IMR-90 (cell line): ENCODE data around the gene RRP15. TPM values are rescaled to one million over a fixed set of nuclear protein-coding genes. Genes with fewer than 3 reads are reported as not detected.

Experiments used
- ATAC-seq: fragments of 200-7000 bp; cut with Tn5 transposase; 2 replicates; pipeline ENCODE4 v1.9.1; 2020; ENCODE audit warnings: low read depth, mild to moderate bottlenecking, moderate library complexity
- BruUV-seq: library from RNA; stranded (reverse); fragments of 400-500 nt; replicated peaks from 2 replicates; lab custom pipeline; 2021; lab: Mats Ljungman, UMichigan
- CTCF ChIA-PET: fragments of 300-600 bp; formaldehyde crosslinking; extraction: SDS; loops from one replicate; lab custom pipeline; 2021; ENCODE audit warnings: antibody characterized with exemption; lab: Yijun Ruan, JAX
- POLR2A ChIA-PET: fragments of 300-600 bp; sonication (Branson Sonifier 250); formaldehyde crosslinking; loops from one replicate; lab custom pipeline; 2022; ENCODE audit warnings: antibody characterized with exemption; ENCODE audit not compliant: unreplicated experiment; lab: Charles Lee
- DNase-seq: peaks from one replicate; pipeline ENCODE4 v3.0.0; 2013
- H2AFZ ChIP-seq: replicated peaks from 2 replicates; pipeline ENCODE3; 2013; ENCODE audit warnings: low read length, mild to moderate bottlenecking; ENCODE audit not compliant: poor library complexity
- H2AK5ac ChIP-seq: 2 replicates; pipeline ENCODE4 v1.6.1; 2013; ENCODE audit warnings: low read depth, low read length, inconsistent platforms
- H2AK9ac ChIP-seq: replicated peaks from 2 replicates; pipeline ENCODE3; 2013; ENCODE audit warnings: mild to moderate bottlenecking, low read depth, low read length, moderate library complexity; ENCODE audit not compliant: poor library complexity
- H2BK120ac ChIP-seq: 2 replicates; pipeline ENCODE4 v1.6.1; 2013; ENCODE audit warnings: low read depth, low read length, inconsistent platforms
- H2BK15ac ChIP-seq: 3 replicates; pipeline ENCODE4 v1.6.1; 2013; ENCODE audit warnings: low read depth, low read length, inconsistent platforms
- H2BK20ac ChIP-seq: 2 replicates; pipeline ENCODE4 v1.6.1; 2013; ENCODE audit warnings: low read depth, mild to moderate bottlenecking, inconsistent platforms, low read length, moderate library complexity
- H2BK5ac ChIP-seq: 2 replicates; pipeline ENCODE4 v1.6.1; 2013; ENCODE audit warnings: mild to moderate bottlenecking, low read depth, low read length, inconsistent platforms; ENCODE audit not compliant: poor library complexity, severe bottlenecking
- H3K14ac ChIP-seq: replicated peaks from 2 replicates; pipeline ENCODE4 v1.6.1; 2013; ENCODE audit warnings: low read depth, low read length, inconsistent platforms
- H3K18ac ChIP-seq: 2 replicates; pipeline ENCODE4 v1.6.1; 2013; ENCODE audit warnings: low read depth, low read length, control low read depth
- H3K23ac ChIP-seq: 2 replicates; pipeline ENCODE4 v1.6.1; 2013; ENCODE audit warnings: low read depth, low read length, inconsistent platforms
- H3K27ac ChIP-seq: 2 replicates; pipeline ENCODE4 v1.5.1; 2013; ENCODE audit warnings: mild to moderate bottlenecking, control low read depth, low read length; ENCODE audit not compliant: insufficient read depth
- H3K27me3 ChIP-seq: 2 replicates; pipeline ENCODE4 v1.6.1; 2013; ENCODE audit warnings: low read length; ENCODE audit not compliant: control insufficient read depth, insufficient read depth
- H3K36me3 ChIP-seq: 2 replicates; pipeline ENCODE4 v1.6.1; 2013; ENCODE audit warnings: low read length, mixed read lengths; ENCODE audit not compliant: control insufficient read depth, insufficient read depth
- H3K4ac ChIP-seq: 2 replicates; pipeline ENCODE4 v1.6.1; 2013; ENCODE audit warnings: low read depth, low read length, inconsistent platforms
- H3K4me1 ChIP-seq: 2 replicates; pipeline ENCODE4 v1.6.1; 2013; ENCODE audit warnings: low read length, mixed read lengths; ENCODE audit not compliant: control insufficient read depth, insufficient read depth
- H3K4me2 ChIP-seq: 2 replicates; pipeline ENCODE4 v1.6.1; 2013; ENCODE audit warnings: low read depth, mild to moderate bottlenecking, control low read depth, low read length, moderate library complexity
- H3K4me3 ChIP-seq: 2 replicates; pipeline ENCODE4 v1.5.1; 2013; ENCODE audit warnings: low read depth, mild to moderate bottlenecking, control low read depth, low read length, moderate library complexity; ENCODE audit not compliant: insufficient read depth
- H3K56ac ChIP-seq: 2 replicates; pipeline ENCODE4 v1.6.1; 2013; ENCODE audit warnings: low read length, inconsistent platforms; ENCODE audit not compliant: insufficient read depth; ENCODE audit errors: extremely low read depth
- H3K79me1 ChIP-seq, 2 experiments: 2 replicates each; pipeline ENCODE4 v1.6.1; 2013; ENCODE audit warnings: low read length in 2 of 2, inconsistent platforms in 1 of 2, low read depth in 1 of 2
- H3K9ac ChIP-seq: 2 replicates; pipeline ENCODE4 v1.6.1; 2013; ENCODE audit warnings: low read depth, low read length, control low read depth
- H3K9me1 ChIP-seq: 2 replicates; pipeline ENCODE4 v1.6.1; 2013; ENCODE audit warnings: low read length, inconsistent platforms; ENCODE audit not compliant: insufficient read depth
- H3K9me3 ChIP-seq: 2 replicates; pipeline ENCODE4 v1.6.1; 2013; ENCODE audit warnings: low read length; ENCODE audit not compliant: control insufficient read depth, insufficient read depth
- H4K20me1 ChIP-seq: 2 replicates; pipeline ENCODE4 v1.6.1; 2013; ENCODE audit warnings: low read length, inconsistent platforms; ENCODE audit not compliant: insufficient read depth
- H4K5ac ChIP-seq: 2 replicates; pipeline ENCODE4 v1.6.1; 2013; ENCODE audit warnings: mild to moderate bottlenecking, low read depth, low read length, control low read depth
- H4K8ac ChIP-seq, 2 experiments: 2 replicates each; pipeline ENCODE4 v1.6.1; 2013; ENCODE audit warnings: low read depth in 2 of 2, low read length in 2 of 2, control low read depth in 1 of 2, inconsistent platforms in 1 of 2
- H4K91ac ChIP-seq: 2 replicates; pipeline ENCODE4 v1.6.1; 2013; ENCODE audit warnings: low read depth, low read length, inconsistent platforms; ENCODE audit not compliant: insufficient read depth
- BHLHE40 ChIP-seq: fragments of 150-350 bp; IDR thresholded peaks from 2 replicates; pipeline ENCODE4 v1.6.1; 2016; ENCODE audit warnings: mild to moderate bottlenecking, low read depth, low read length
- CEBPB ChIP-seq: IDR thresholded peaks from 2 replicates; pipeline ENCODE4 v1.6.1; 2012; ENCODE audit warnings: low read depth, low read length, improper control_type of control experiment
- CHD1 ChIP-seq: IDR thresholded peaks from 2 replicates; pipeline ENCODE4 v1.6.1; 2012; ENCODE audit warnings: low read depth, low read length, improper control_type of control experiment
- FOS ChIP-seq: fragments of 150-350 bp; IDR thresholded peaks from 2 replicates; pipeline ENCODE4 v1.6.1; 2016; ENCODE audit warnings: low read depth, low read length
- MAFK ChIP-seq: IDR thresholded peaks from 2 replicates; pipeline ENCODE4 v1.6.1; 2012; ENCODE audit warnings: low read depth, low read length, improper control_type of control experiment
- MXI1 ChIP-seq: IDR thresholded peaks from 2 replicates; pipeline ENCODE4 v1.6.1; 2012; ENCODE audit warnings: low read depth, mild to moderate bottlenecking, low read length, moderate library complexity, borderline replicate concordance
- NFE2L2 ChIP-seq: fragments of 150-350 bp; IDR thresholded peaks from 2 replicates; pipeline ENCODE4 v1.6.1; 2016; ENCODE audit warnings: low read depth, mild to moderate bottlenecking, low read length
- POLR2A ChIP-seq: IDR thresholded peaks from 2 replicates; pipeline ENCODE4 v1.6.1; 2012; ENCODE audit warnings: mild to moderate bottlenecking, low read depth, low read length
- RFX5 ChIP-seq: IDR thresholded peaks from 2 replicates; pipeline ENCODE4 v1.8.0; 2012; ENCODE audit warnings: low read depth, mild to moderate bottlenecking, low read length, moderate library complexity
- SMC3 ChIP-seq: fragments of 150-350 bp; IDR thresholded peaks from 2 replicates; pipeline ENCODE4 v1.6.1; 2016; ENCODE audit warnings: low read depth, mild to moderate bottlenecking, antibody characterized with exemption, low read length, moderate library complexity
- WGBS, 2 experiments: methylation state at CpG; one replicate each; pipeline versions ENCODE4 v1.1.5 to v1.1.7; 2013; ENCODE audit warnings: missing lambda C conversion rate in 2 of 2; ENCODE audit not compliant: insufficient read length in 1 of 2; ENCODE audit errors: extremely low coverage in 2 of 2; 5-methylcytosine and 5-hydroxymethylcytosine counted together
- dilution Hi-C: fragments of 300-500 bp; cut with HindIII; formaldehyde crosslinking; loops from one replicate; pipeline ENCODE4 v1.14.3; 2018; ENCODE audit warnings: low sequenced_read_pairs; ENCODE audit not compliant: unreplicated experiment
- in situ Hi-C: fragments of 300-500 bp; cut with MboI; formaldehyde crosslinking; loops from 3 replicates; pipeline ENCODE4 v1.14.3; 2019; ENCODE audit warnings: low sequenced_read_pairs, inconsistent platforms, mixed read lengths
- intact Hi-C: fragments of 100-400 bp; cut with micrococcal nuclease; formaldehyde crosslinking; loops from 2 replicates; pipeline ENCODE4 v1.10.0; 2022
- polyA plus RNA-seq, 3 experiments: library from polyadenylated mRNA; depleted of rRNA; stranded (reverse); fragments of >200 nt; gene quantifications; 2 replicates each; pipeline ENCODE4 v1.2.3, GENCODE V29; 2012; ENCODE audit warnings: low replicate concordance in 1 of 3
- total RNA-seq: library from RNA; depleted of rRNA; stranded (reverse); fragments of >200 nt; gene quantifications from 2 replicates; pipeline ENCODE4 v1.2.3, GENCODE V29; 2012
- TF ChIP-seq, protein P1 (sequence below): fragments of 150-350 bp; IDR thresholded peaks from 2 replicates; pipeline ENCODE4 v1.6.1; 2017; ENCODE audit warnings: mild to moderate bottlenecking, antibody characterized with exemption, low read length, low read depth
- TF ChIP-seq, protein P2 (sequence below): fragments of 150-350 bp; IDR thresholded peaks from 2 replicates; pipeline ENCODE4 v1.6.1; 2016; ENCODE audit warnings: low read depth, mild to moderate bottlenecking, low read length, moderate library complexity, borderline replicate concordance

The RRP15 gene
- total and polyA plus RNA-seq, 2 of the 4 experiments (the other 2 are of a cell fraction): 3.1 to 4.1 TPM

DNA sequence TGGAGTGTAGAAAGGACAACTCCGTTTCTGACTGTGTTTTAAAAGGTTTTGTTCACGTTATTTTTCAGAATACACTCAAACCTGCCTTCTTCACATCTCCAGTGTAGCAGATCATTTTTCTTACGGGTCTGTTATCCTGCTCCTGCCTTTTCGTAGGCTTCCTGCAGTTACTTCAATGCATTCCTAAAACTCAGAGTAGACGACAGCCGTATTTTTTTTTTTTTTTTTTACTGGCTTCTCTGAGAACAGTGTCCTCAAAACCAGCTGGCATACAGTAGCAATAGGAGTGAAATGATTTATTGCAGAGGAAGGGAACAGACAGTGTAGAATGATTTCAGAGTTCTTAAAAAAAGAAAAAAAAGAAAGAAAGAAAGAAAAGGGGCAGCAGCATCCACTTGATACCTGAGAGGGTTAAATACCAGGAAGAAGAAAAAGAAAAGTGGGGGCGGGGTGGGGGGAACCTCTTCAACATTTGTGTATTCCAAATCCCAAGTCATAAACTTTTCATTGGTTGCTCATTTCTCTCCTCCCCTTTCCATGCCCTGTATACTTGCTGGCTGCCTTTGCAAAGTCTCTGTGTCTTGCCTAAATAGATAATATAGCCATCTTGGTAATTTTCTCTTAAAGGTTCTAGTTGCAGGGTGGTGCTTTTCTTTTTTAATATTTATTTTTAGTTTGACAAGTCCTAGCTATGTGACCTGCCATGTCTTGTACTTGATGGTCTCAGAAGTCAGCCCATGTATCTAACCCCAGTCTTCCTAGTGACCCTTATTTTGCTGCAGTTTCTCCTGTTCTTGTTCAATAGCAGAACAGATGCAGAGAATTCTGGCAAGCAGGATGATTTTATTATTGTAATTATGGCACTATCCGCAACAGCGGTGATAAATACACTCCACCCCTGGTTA is 62.9 kb downstream of the RRP15 start:
- Histone ChIP-seq H3K4me3 (peak overlapping the region; percentile 81), H2BK15ac (peak overlapping the region; percentile 93), H2AK9ac (no peak overlapping the region), H3K36me3 (no peaks in the 10 kb centered on the region), H2BK5ac (peak overlapping the region; percentile 39), H4K8ac (peak overlapping the region; percentile 19 to 48; a peak in 3 of 4 replicates), H3K27me3 (no peaks in the 10 kb centered on the region), H3K9me1 (peaks cover 7% of the 10 kb centered on the region; the same call in 1 of the 2 replicates), H3K4me1 (peaks cover 6% of the 10 kb centered on the region), H3K9ac (peak overlapping the region; percentile 94), H3K27ac (peak overlapping the region; percentile 76), H2BK20ac (peak overlapping the region; percentile 45; the same call in 1 of the 2 replicates), H3K79me1 (peaks cover 6 to 18% of the 10 kb centered on the region in 2 experiments), H4K20me1 (no peaks in the 10 kb centered on the region), H2BK120ac (peak overlapping the region; percentile 70), H2AK5ac (no peak overlapping the region; the same call in 1 of the 2 replicates), H4K5ac (peak overlapping the region; percentile 87), H3K23ac (peak overlapping the region; percentile 89; the same call in 1 of the 2 replicates), H3K4me2 (peak overlapping the region; percentile 87), H3K18ac (peak overlapping the region; percentile 89), H4K91ac (peak overlapping the region; percentile 84), H3K56ac (peak overlapping the region; percentile 71), H3K14ac (peak overlapping the region; percentile 76), H3K4ac (peak overlapping the region; percentile 77), H2AFZ (no peak overlapping the region), H3K9me3 (no peaks in the 10 kb centered on the region)
- ChIA-PET CTCF (interaction anchor here (1.1 kb wide), 1 partner anchor 719 kb away, joined by 3 read pairs; no protein-coding TSS in a partner anchor), POLR2A (interaction anchor here (0.6 to 1.4 kb wide), 5 partner anchors 10 to 839 kb away, joined by 3 to 5 read pairs (median 4); partner anchors contain the start of gene LYPLAL1)
- peak; percentile 25 for ATAC-seq
- TF ChIP-seq, protein P1, sequence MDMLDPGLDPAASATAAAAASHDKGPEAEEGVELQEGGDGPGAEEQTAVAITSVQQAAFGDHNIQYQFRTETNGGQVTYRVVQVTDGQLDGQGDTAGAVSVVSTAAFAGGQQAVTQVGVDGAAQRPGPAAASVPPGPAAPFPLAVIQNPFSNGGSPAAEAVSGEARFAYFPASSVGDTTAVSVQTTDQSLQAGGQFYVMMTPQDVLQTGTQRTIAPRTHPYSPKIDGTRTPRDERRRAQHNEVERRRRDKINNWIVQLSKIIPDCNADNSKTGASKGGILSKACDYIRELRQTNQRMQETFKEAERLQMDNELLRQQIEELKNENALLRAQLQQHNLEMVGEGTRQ: no peak
- TF ChIP-seq FOS (no peak), MAFK (no peak), BHLHE40 (no peak), NFE2L2 (no peak), CEBPB (no peak), CHD1 (no peak), POLR2A (no peak), SMC3 (no peak), RFX5 (no peak), MXI1 (no peak)
- TF ChIP-seq, protein P2, sequence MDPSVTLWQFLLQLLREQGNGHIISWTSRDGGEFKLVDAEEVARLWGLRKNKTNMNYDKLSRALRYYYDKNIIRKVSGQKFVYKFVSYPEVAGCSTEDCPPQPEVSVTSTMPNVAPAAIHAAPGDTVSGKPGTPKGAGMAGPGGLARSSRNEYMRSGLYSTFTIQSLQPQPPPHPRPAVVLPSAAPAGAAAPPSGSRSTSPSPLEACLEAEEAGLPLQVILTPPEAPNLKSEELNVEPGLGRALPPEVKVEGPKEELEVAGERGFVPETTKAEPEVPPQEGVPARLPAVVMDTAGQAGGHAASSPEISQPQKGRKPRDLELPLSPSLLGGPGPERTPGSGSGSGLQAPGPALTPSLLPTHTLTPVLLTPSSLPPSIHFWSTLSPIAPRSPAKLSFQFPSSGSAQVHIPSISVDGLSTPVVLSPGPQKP: no peak
- in situ Hi-C loops: loop anchor here (5.0 to 10.0 kb wide), 3 partner anchors 719 to 1037 kb away; partner anchors contain the start of gene LYPLAL1
- BruUV-seq: no TSS peak
- WGBS, 2 experiments: no CpG with 5 or more reads among the region's 9 CpGs
- intact Hi-C loops: loop anchor here (2.0 to 10.0 kb wide), 7 partner anchors 324 to 1219 kb away; partner anchors contain the start of gene LYPLAL1
- dilution Hi-C loops: no loop called here
- peak; percentile 70 for DNase-seq
